GM21390 (cell line): ENCODE results near the gene DEPDC5.

ENCODE experiments used
- ATAC-seq: cut with Tn5 transposase; IDR thresholded peaks from one replicate; pipeline ENCODE4 v1.9.1; 2021; ENCODE audit not compliant: unreplicated experiment

Gene DEPDC5

DNA sequence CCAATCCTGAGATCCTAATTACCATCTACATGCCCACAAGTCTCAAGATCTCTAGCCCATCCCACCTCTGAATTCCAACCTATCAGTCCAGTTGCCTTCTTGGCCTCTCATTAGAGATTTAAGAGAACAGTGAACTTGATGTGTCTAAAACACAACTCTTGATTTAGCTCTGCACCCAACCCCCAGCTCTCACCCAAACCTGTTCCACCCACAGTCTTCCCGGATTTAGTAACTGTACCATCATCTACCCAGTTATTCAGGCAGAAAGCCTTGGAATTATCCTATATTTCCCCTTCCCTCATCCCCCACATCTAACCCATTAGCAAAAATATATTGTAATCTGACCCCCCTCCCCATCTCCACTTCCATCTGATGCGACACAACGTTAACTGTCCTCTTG lies 166.5 kb downstream of the DEPDC5 start:
- no peak for ATAC-seq

DNA sequence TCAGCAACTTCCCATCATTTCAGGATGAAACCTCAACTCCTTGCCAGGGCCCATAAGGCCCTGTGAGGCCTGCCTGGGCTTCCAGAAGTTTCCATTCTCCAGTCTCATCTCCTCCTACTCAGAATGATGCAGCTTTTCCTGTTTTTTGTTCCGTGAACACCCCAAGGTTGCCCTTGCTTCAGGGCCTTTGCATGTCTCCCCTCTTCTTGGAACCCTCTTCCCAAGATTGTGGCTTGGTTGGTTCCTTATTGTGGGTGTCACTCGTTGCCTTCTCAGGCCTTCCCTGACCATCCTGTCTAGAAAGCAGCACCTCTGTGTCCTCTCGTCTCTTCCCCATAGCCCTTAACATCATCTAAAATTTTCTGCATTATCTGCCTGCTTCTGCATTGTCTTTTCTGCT lies 167.3 kb downstream of the DEPDC5 start:
- ATAC-seq = no peak

DNA sequence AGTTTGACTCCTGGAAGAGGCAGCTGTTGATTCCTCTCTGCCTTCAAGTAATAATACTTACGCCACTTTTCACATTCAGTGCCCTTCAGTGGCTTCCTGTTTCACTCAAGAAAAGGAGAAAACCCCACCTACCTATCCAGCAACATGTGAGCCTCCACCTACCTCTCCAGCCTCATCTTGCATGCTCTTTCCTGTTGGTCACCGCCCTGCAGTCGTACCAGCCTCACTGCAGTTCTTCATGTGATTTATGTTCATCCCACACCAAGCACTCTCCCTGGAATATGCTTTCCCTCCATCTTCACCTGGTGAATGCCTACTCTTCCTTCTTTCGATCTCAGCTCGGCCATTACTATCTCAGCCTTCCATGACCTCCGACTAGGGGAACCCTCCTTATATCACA lies 168.7 kb downstream of the DEPDC5 start:
- ATAC-seq = no peak

DNA sequence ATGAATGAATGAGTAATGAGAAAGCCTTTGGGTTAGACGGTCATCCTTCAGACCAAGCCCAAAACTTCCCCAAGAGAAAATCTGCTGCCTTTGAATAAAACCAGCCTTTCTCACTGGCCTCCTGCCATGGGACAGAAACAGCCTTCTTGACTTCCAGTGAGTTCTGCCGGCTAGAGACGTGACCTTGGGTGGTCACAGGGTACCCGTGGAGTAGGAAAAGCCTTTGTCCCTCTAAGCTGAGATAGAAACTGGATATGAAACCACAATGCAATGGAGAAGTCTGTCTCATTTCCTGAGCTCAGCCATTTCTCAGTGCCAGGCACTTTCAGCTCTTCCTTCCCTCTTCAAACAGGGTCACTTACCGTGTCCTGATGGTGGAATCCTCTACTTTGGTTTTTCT lies 169.3 kb downstream of the DEPDC5 start:
- ATAC-seq = no peak

DNA sequence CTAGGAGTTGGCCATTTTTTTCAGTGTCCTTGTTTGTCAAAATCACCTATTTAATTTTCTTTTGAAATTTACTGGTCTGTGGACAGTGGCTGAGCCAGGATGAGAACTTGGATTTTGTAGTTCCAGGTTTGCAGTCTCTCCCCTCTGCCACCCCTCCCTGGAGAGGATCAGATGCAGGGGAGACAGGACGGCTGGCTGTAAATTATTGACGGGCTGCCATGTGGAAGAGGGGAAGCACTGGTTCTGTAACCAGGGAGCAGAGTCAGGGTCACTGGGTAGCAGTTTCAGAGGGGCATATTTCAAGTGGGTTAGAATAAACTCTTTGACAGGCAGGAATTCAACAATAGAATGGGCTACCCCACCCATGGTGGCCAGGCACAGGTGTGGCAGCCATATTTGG lies 169.9 kb downstream of the DEPDC5 start:
- no peak for ATAC-seq

DNA sequence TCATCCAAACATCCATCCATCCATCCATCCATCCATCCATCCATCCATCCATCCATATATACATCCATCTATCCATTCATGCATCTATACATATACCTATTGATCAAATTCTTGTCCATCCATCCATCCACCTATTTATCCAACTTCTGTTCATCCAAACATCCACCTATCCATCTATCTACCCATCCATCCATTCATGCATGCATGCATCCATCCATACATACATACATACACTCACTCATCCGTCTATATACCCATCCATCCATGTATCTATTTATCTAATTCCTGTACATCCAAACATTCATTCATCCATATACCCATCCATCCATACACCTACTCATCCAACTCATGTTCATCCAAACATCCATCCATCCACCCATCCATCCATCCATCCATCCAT lies 171.2 kb downstream of the DEPDC5 start:
- no peak for ATAC-seq

DNA sequence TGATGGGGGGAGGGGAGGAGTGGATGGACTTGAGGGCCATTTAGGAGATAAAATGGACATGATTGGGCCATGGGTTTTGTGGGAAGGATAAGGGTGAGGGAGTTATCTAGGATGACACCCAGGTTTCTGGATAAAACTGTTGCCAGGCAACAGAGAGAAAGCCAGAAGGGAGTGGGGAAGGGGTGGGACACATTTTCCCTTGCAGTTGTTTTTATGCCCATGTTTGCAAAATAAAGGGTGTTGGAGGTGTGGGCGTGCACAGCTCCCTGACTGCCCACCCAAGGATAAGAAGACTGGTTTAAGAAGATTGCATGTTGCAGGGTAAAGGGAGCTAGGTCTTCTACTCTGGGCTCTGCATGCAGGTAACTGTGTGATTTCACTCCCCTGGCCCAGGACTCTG lies 172.2 kb downstream of the DEPDC5 start:
- no peak for ATAC-seq

DNA sequence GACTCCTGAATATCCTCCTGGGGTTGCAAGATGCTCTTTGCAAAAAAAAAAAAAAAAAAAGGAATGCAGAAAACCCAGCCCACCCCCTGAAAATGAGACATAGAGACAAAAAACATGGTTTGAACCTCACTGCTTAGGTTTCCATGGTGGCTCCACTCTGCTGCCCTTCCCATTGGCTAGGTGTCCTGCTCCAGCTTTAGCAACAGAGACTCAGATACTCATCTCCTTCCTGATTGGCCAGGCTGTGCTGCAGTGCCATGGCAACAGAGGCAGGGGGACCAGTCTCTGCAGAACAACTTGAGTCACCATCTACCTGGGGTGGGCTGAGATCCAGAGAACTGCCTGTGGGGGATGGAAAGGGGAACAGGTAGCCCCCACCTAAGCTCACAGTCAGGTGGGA lies 173.2 kb downstream of the DEPDC5 start:
- ATAC-seq = no peak

DNA sequence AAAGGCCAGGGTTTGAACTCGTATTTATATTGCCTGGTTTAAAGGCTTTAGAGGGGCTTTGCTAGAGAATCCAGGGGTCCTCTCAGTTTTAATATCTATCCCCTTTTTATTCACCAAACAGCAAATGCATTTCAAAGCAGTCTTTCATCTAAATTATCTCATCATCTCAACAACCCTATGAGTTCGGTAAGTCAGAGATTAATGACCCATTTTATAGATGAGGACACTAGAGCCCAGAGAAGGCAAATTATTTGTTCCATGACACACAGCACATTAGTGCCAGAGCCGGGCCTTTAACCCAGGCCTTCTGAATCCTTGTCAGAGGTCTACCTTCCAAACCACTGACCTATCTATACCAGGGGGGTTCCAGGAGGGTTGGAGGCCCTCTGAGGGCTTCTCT lies 173.7 kb downstream of the DEPDC5 start:
- ATAC-seq = no peak

DNA sequence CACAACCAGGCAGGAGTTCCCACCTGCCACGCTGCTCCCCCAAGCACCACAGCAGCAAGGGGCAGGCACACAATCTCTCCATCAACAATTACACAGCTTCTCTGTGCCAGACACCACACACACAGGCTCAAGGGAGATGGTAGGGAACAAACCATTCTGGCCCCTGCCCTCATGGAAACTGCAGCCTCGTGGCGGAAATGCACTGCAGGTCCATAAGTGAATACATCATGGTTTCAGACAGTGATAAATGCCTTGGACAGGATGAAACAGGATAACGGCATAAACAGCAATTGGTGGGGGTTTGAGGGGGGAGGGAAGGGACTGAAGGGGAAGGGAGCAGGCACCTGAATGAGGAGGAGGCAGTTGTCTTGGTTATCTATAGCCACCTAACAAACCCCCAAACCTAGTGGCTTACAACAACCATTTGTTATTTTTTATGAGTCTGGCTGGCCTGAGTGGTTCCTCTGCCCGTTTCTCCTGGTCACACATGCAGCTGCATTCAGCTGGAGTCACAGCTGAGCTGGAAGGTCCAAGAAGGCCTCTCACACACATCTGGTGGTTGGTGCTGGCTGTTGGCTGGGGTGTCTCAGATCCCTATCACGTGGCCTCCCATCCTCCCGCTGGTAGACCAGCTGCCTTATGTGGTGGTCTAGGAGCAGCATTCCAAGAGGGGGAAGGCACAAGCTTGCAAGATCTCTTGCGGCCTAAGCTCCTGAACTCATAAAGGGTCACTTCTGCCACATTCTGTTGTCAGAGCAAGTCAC lies 175.5 kb downstream of the DEPDC5 start:
- ATAC-seq = no peak

DNA sequence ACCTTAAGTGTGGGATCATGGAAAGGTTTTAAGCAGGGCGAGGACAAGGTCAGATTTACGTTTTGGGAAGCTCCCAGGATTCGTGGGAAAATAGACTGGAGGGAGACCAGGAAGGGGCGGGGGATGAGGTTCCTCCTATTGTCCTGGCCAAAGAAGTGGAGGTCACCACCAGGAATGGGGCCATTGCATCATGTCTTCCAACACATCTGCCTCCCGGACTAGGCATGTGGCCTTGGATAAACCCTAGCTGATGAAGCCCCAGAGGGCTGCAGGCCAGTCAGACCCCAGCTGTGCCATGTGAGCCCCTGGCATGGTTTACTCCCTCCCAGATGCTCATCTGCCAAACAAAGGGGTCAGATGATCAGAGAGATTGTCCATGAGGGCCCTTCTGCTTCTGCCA lies 179.0 kb downstream of the DEPDC5 start:
- no peak for ATAC-seq

DNA sequence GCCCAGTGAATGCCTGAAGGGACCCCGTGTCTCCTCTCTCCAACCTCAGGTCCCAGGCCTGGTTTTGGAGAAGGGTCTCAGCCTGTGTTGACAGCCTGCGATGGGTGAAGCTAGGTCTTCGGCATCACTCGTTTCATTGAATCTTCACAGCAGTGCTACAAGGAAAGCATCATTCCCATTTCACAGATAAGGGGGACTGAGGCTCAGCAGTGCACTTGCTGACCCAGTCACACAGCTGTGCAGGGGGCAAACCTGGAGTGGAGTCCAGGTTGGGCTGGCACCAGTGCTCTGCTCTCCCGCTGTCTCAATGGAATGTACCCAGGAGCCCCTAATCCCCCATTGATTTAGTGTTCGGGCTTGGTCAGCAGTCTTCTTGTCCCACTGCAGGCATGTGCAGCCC lies 179.6 kb downstream of the DEPDC5 start:
- ATAC-seq = no peak

DNA sequence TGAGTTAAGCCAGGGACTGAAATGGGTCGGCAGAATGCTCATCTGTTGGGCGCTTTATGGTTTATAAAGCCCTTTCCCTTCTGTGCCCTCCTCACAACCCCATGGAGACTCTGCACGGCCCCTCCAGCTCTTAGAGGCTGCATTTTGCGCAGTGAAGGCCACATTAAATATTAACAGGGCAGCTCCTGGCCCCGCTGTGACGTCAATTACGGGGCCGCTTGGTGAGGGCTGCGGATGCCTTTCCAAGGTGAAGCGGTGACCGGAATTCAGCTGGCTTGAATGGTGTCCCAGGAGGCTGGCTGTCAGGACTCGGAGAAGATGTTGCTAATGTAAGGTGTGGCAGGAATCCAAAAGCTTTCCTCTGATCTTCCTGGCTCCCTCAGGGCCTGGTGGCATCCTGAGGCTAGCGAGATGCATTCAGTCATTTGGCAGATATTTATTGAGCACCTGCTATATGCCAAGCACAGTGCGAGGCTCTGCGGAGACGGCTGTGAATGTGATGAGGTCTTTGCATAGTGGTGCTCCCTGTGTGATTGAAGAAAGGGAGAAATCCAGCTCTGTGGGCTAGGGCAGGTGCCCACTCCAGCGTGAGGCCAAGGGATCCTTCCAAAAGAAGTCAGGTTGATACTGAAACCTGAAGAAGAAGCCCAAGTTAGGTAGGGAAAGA lies 180.1 kb downstream of the DEPDC5 start:
- no peak for ATAC-seq

DNA sequence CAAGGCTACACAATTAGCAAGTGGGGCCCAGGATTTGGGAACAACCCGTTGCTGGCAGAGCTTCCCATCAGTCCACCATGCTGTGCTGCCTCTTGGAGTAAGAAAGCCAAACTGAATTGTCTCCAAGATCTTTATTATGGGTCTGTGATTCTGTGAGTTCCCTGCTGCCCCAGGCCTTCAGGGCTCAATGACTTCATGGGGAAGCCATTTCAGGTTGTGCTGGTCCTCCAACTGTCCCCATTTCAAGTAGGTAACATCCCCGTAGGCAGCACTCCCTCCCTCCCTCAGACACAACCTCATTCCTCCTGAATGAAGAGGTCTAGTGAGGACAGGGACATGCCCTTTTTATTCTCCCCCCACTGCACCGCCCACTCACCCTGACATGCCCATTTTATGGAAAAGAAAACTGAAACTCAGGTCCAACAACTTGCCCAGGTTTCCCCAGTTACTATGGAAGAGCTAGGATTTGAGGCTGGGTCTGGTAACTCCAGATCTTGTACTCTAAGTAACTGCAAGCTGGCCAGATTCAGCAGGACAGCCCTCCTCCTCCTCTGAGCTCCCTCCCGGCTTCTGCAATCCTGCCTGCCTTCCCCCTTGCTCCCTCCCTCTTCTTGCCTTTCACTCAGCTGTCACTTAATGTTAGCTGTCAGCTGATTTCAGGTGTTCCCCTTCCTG lies 182.3 kb downstream of the DEPDC5 start:
- no peak for ATAC-seq

DNA sequence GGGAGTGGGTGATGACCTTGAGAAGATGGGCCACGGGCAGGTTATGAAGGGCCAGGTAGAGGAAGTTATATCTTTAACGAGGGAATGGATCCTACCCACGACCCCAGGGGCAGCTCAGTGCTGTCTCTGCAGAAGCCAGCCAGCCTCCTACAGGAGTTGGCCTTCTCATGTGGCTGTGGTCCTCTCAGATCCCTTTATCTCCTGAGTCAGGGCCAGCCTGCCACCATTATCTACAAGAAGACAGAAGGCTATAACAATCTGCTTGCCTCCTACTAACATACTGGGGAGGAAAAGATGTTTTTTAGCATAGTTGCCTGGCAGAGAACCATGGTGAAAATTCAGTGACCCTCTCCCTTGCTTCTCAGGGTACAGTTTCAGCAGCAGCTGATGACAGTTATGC lies 183.5 kb downstream of the DEPDC5 start:
- ATAC-seq = no peak

DNA sequence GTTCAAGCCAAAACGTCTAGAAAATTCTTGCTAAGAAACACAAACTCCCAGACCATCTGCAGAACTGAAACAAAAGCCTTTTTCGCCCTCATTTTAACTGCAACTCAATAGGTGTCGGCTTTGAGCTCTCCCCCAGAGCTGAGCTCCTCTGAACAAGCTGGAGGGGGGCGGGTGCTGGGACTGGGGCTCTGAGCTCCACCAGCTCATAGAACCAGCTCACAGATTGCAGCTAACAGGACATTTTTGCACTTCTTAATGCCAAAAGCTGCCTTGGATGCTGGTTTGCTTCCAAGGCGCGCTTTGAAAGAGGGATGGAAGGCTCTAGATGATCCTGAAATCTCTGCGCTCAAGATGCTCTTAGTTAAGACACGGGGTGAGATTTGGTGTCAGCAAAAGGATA lies 184.5 kb downstream of the DEPDC5 start:
- ATAC-seq = no peak

DNA sequence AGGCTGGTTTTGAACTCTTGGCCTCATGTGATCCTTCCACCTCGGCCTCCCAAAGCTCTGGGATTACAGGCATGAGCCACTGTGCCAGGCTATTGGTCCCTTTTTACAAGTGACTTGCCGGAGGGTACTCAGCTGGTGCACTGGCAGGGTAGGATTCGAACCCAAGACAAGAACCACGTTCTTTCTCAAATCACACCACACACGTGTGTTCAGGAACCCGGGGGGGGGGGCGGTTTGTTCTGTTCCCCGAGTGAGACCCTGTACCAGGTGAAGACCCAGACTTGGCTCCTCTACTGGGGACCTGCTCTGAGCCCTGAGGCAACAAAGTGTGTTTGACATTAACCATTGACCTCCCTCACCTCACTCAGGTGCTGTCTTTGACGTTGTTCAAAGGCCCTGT lies 186.7 kb downstream of the DEPDC5 start:
- no peak for ATAC-seq

DNA sequence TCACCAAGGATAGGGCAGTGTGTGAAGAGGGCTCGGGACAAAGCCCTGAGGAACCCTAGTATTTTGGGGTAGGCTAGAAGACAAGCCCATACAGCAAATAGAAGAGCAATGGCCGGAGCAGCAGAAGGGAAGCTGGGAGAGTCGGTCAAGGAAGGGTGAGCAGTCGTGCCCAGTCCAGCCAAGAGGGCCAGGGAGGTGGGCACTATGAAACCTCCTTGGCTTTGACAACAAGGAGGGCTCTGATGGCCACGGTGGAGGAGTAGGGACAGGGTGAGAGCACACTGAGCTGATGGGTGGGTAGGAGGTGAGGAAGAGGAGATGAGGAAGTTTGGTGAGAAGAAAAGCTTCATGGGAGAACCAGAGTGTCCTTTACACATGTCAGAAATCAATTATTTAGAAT lies 188.3 kb downstream of the DEPDC5 start:
- ATAC-seq = no peak

DNA sequence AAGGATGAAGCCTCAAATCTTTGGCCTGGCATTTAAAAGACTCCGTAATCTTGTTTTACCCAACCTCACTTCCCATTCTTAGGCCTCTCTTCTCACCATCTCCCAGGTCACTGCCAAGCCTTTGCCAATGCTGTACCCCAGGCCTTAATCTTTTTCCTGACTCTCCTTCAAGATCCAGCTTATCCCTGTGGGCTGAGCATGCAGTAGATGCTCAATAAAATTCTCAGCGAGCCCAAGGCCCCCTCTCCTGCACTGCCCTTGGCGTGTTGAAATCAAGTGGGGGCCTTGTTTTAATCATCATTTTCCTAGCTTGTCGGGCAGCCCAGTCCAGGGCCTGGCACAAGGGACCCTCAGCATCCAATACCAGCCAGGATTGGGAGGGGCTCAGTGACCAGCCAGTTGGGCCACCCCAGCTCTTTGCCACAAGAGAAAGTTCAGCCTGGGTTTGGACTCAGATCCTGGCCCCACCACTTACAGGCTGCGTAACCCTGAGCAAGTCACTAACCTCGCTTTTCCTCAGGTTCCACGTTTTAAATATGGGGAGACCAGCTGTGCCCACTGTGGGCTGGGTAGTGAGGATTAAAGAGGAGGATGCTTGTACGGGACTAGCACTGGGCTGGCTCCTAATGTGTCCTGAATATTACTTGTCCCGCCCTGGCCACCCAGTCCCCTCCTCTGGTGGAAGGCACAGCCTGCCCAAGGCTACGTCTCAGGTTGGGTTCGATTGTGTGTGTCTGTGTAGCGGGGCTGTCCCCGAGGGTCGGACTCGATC lies 189.6 kb downstream of the DEPDC5 start:
- no peak for ATAC-seq

DNA sequence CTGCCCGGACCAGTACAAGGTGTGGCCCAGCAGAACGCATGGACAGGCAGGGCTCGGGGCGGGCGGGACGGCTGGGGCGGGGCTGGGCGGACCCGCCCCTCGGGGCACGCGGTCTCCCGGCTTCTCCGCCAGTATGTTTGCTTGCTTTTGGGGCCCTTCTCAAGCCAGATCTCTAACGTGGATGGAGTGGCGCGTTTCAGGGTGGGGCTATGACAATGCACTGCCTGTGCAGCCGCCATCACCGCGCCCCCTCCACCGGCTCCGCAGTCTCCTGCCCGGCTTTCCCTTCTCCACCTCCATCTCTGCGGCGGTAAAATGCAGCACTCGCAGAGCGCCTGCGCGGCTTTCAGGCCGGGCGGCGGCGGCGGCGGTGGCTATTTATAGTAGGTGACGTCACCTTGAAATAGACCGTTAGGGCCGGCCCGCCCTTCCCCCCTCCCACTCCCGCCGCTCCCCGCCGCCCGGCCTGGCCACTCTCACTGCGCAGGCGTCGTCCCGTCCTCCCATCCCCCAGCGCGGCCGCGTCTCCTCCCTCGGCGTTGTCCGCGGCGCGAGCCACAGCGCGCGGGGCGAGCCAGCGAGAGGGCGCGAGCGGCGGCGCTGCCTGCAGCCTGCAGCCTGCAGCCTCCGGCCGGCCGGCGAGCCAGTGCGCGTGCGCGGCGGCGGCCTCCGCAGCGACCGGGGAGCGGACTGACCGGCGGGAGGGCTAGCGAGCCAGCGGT lies 190.3 kb downstream of the DEPDC5 start, which contains the start of gene YWHAH:
Gene YWHAH, plus strand, starts transcription at position 558 of the 722 bp plus-strand sequence. CDS start 199 bp downstream, outside the sequence.
- ATAC-seq = peak; percentile 59
